HUES48 (cell line): ENCODE results near the gene EFNB1.

Experiments used
- H3K27ac ChIP-seq: one replicate; pipeline ENCODE4 v1.7.0; 2013; ENCODE audit warnings: low read depth, low read length, inconsistent platforms
- H3K27me3 ChIP-seq: 2 replicates; pipeline ENCODE4 v1.6.1; 2013; ENCODE audit warnings: mild to moderate bottlenecking, low read length; ENCODE audit not compliant: control insufficient read depth, insufficient read depth
- H3K36me3 ChIP-seq: 2 replicates; pipeline ENCODE4 v1.6.1; 2013; ENCODE audit warnings: low read length; ENCODE audit not compliant: control insufficient read depth, insufficient read depth
- H3K4me1 ChIP-seq: 2 replicates; pipeline ENCODE4 v1.6.1; 2013; ENCODE audit warnings: mild to moderate bottlenecking, low read length; ENCODE audit not compliant: control insufficient read depth, insufficient read depth
- H3K4me3 ChIP-seq: 2 replicates; pipeline ENCODE4 v1.5.1; 2013; ENCODE audit warnings: mild to moderate bottlenecking, low read depth, low read length
- H3K9ac ChIP-seq: 2 replicates; pipeline ENCODE4 v1.6.1; 2013; ENCODE audit warnings: mild to moderate bottlenecking, low read depth, low read length, moderate library complexity
- H3K9me3 ChIP-seq: 2 replicates; pipeline ENCODE4 v1.6.1; 2013; ENCODE audit warnings: low read length; ENCODE audit not compliant: control insufficient read depth, insufficient read depth

EFNB1 gene

GRCh38 chrX:68808686-68809357 lies 20.0 kb upstream of the EFNB1 start:
- Histone ChIP-seq H3K4me3 (no peak overlapping the region), H3K27me3 (no peaks in the 10 kb centered on the region), H3K9me3 (peaks cover 32% of the 10 kb centered on the region), H3K4me1 (no peaks in the 10 kb centered on the region), H3K36me3 (no peaks in the 10 kb centered on the region), H3K27ac (no peak overlapping the region), H3K9ac (no peak overlapping the region)

- Histone ChIP-seq H3K4me3 (no peak overlapping the region), H3K27ac (no peak overlapping the region), H3K9me3 (peaks cover 15% of the 10 kb centered on the region; the same call in 1 of the 2 replicates), H3K27me3 (peaks cover 31% of the 10 kb centered on the region), H3K9ac (no peak overlapping the region), H3K4me1 (no peaks in the 10 kb centered on the region), H3K36me3 (no peaks in the 10 kb centered on the region)
These were observed 8.2 kb upstream of the EFNB1 start for GRCh38 chrX:68820476-68821110.

GRCh38 chrX:68821616-68822015 lies 7.2 kb upstream of the EFNB1 start:
- H3K4me3 ChIP-seq = no peak overlapping the region
- no peaks in the 10 kb centered on the region for H3K36me3 ChIP-seq
- H3K27ac ChIP-seq = no peak overlapping the region
- H3K27me3 ChIP-seq = peaks cover 41% of the 10 kb centered on the region
- H3K4me1 ChIP-seq = no peaks in the 10 kb centered on the region
- H3K9me3 ChIP-seq = peaks cover 16% of the 10 kb centered on the region
- H3K9ac ChIP-seq = no peak overlapping the region

- Histone ChIP-seq H3K4me1 (no peaks in the 10 kb centered on the region), H3K27me3 (peaks cover 52% of the 10 kb centered on the region), H3K4me3 (no peak overlapping the region), H3K36me3 (no peaks in the 10 kb centered on the region), H3K27ac (no peak overlapping the region), H3K9me3 (peaks cover 18% of the 10 kb centered on the region), H3K9ac (no peak overlapping the region)
These were observed 6.0 kb upstream of the EFNB1 start for GRCh38 chrX:68822641-68823410.

GRCh38 chrX:68823413-68824151 lies 5.2 kb upstream of the EFNB1 start:
- H3K27me3 ChIP-seq = peaks cover 57% of the 10 kb centered on the region
- no peaks in the 10 kb centered on the region for H3K36me3 ChIP-seq
- H3K4me1 ChIP-seq = no peaks in the 10 kb centered on the region
- peaks cover 18% of the 10 kb centered on the region for H3K9me3 ChIP-seq
- H3K9ac ChIP-seq = no peak overlapping the region
- no peak overlapping the region for H3K4me3 ChIP-seq
- no peak overlapping the region for H3K27ac ChIP-seq

- H3K27ac ChIP-seq = no peak overlapping the region
- no peak overlapping the region for H3K4me3 ChIP-seq
- H3K27me3 ChIP-seq = peaks cover 60% of the 10 kb centered on the region
- H3K36me3 ChIP-seq = no peaks in the 10 kb centered on the region
- H3K9me3 ChIP-seq = peaks cover 14% of the 10 kb centered on the region
- no peaks in the 10 kb centered on the region for H3K4me1 ChIP-seq
- H3K9ac ChIP-seq = no peak overlapping the region
These were observed 4.7 kb upstream of the EFNB1 start for GRCh38 chrX:68824152-68824433.

- peaks cover 10% of the 10 kb centered on the region for H3K9me3 ChIP-seq
- no peaks in the 10 kb centered on the region for H3K4me1 ChIP-seq
- no peak overlapping the region for H3K27ac ChIP-seq
- no peak overlapping the region for H3K9ac ChIP-seq
- no peaks in the 10 kb centered on the region for H3K36me3 ChIP-seq
- H3K27me3 ChIP-seq = peaks cover 66% of the 10 kb centered on the region
- no peak overlapping the region for H3K4me3 ChIP-seq
These were observed 4.2 kb upstream of the EFNB1 start for GRCh38 chrX:68824565-68825125.

- no peaks in the 10 kb centered on the region for H3K36me3 ChIP-seq
- H3K27ac ChIP-seq = no peak overlapping the region
- H3K4me1 ChIP-seq = no peaks in the 10 kb centered on the region
These were observed 2.5 kb upstream of the EFNB1 start for GRCh38 chrX:68826113-68826980.

GRCh38 chrX:68827256-68827655 lies 1.6 kb upstream of the EFNB1 start:
- H3K27ac ChIP-seq = no peak overlapping the region
- peaks cover 84% of the 10 kb centered on the region for H3K27me3 ChIP-seq
- no peak overlapping the region for H3K4me3 ChIP-seq
- H3K36me3 ChIP-seq = no peaks in the 10 kb centered on the region
- no peak overlapping the region for H3K9ac ChIP-seq
- peaks cover 7% of the 10 kb centered on the region; the same call in 1 of the 2 replicates for H3K4me1 ChIP-seq
- peaks cover 7% of the 10 kb centered on the region; the same call in 1 of the 2 replicates for H3K9me3 ChIP-seq

More at GRCh38 chrX:68826113-68826980, 2.5 kb upstream of the EFNB1 start:
- peaks cover 83% of the 10 kb centered on the region for H3K27me3 ChIP-seq
- H3K4me3 ChIP-seq = no peak overlapping the region
- H3K9me3 ChIP-seq = peaks cover 7% of the 10 kb centered on the region
- no peak overlapping the region for H3K9ac ChIP-seq
